ENCODE data around the gene KRT78. TPM values are rescaled to one million over a fixed set of nuclear protein-coding genes. Genes with fewer than 3 reads are reported as not detected.

KRT78 gene
- total RNA-seq, 2 experiments from 2014 or later, result not detected

GRCh38 chr12:52822771-52823510 is 25.9 kb downstream of the KRT78 start:
- no peaks in the 10 kb centered on the region for H3K9me3 ChIP-seq (ENCODE audit: control insufficient read depth in 1 of 2, insufficient read depth in 1 of 2, low read length in 2 of 2)
- Mint-ChIP-seq H3K9me3 (no peaks in the 10 kb centered on the region), H3K36me3 (ENCODE audit: low read depth) (no peaks in the 10 kb centered on the region), H3K4me1 (ENCODE audit: low read depth) (peaks cover 5% of the 10 kb centered on the region), H3K27me3 (no peaks in the 10 kb centered on the region), H3K27ac (no peak overlapping the region), H3K4me3 (no peak overlapping the region)
- intact Hi-C loops (cut with DNase I, micrococcal nuclease), result no loop called here
- TF ChIP-seq CTCF (IDR thresholded peaks at IDR 0.05), result no peak
- ATAC-seq (ENCODE audit: poor library complexity), result no peak
- H3K36me3 ChIP-seq (ENCODE audit: insufficient read depth, low read length), result no peaks in the 10 kb centered on the region
- no peak overlapping the region for H3K4me3 ChIP-seq (ENCODE audit: low read length)
- no peak overlapping the region for H3K27ac ChIP-seq (ENCODE audit: low read depth in 1 of 2, low read length in 2 of 2)
- H3K27me3 ChIP-seq (ENCODE audit: control insufficient read depth in 1 of 2, insufficient read depth in 2 of 2, low read length in 2 of 2), result peaks cover 0 to 3% of the 10 kb centered on the region in 2 experiments
- no peak for DNase-seq
- CTCF ChIA-PET, result no interaction called here
- POLR2A ChIA-PET, result no interaction called here
- peaks cover 5% of the 10 kb centered on the region for H3K4me1 ChIP-seq (ENCODE audit: insufficient read depth, low read length)

- Mint-ChIP-seq H3K4me1 (ENCODE audit: low read depth) (peaks cover 13% of the 10 kb centered on the region), H3K27ac (no peak overlapping the region), H3K27me3 (no peaks in the 10 kb centered on the region), H3K9me3 (no peaks in the 10 kb centered on the region), H3K36me3 (ENCODE audit: low read depth) (no peaks in the 10 kb centered on the region), H3K4me3 (no peak overlapping the region)
- no peak for TF ChIP-seq CTCF (IDR thresholded peaks at IDR 0.05)
- POLR2A ChIA-PET, result no interaction called here
- intact Hi-C loops (cut with DNase I, micrococcal nuclease), result no loop called here
- H3K36me3 ChIP-seq (ENCODE audit: insufficient read depth, low read length), result no peaks in the 10 kb centered on the region
- no peaks in the 10 kb centered on the region for H3K9me3 ChIP-seq (ENCODE audit: control insufficient read depth in 1 of 2, insufficient read depth in 1 of 2, low read length in 2 of 2)
- ATAC-seq (ENCODE audit: poor library complexity), result no peak
- peaks cover 0 to 3% of the 10 kb centered on the region in 2 experiments for H3K27me3 ChIP-seq (ENCODE audit: control insufficient read depth in 1 of 2, insufficient read depth in 2 of 2, low read length in 2 of 2)
- H3K4me3 ChIP-seq (ENCODE audit: low read length), result no peak overlapping the region
- CTCF ChIA-PET, result no interaction called here
- DNase-seq, result no peak
- H3K27ac ChIP-seq (ENCODE audit: low read depth in 1 of 2, low read length in 2 of 2), result no peak overlapping the region
- H3K4me1 ChIP-seq (ENCODE audit: insufficient read depth, low read length), result peaks cover 5% of the 10 kb centered on the region
These were observed 26.8 kb downstream of the KRT78 start for GRCh38 chr12:52821826-52822660.

GRCh38 chr12:52821071-52821730 is 27.6 kb downstream of the KRT78 start:
- Mint-ChIP-seq H3K4me3 (no peak overlapping the region), H3K27ac (no peak overlapping the region), H3K27me3 (no peaks in the 10 kb centered on the region), H3K36me3 (ENCODE audit: low read depth) (no peaks in the 10 kb centered on the region), H3K9me3 (no peaks in the 10 kb centered on the region), H3K4me1 (ENCODE audit: low read depth) (peaks cover 13% of the 10 kb centered on the region)
- ATAC-seq (ENCODE audit: poor library complexity) (no peak), DNase-seq (no peak)
- Histone ChIP-seq H3K27ac (ENCODE audit: low read depth in 1 of 2, low read length in 2 of 2) (no peak overlapping the region), H3K4me1 (ENCODE audit: insufficient read depth, low read length) (peaks cover 5% of the 10 kb centered on the region), H3K36me3 (ENCODE audit: insufficient read depth, low read length) (no peaks in the 10 kb centered on the region), H3K4me3 (ENCODE audit: low read length) (no peak overlapping the region), H3K27me3 (ENCODE audit: control insufficient read depth in 1 of 2, insufficient read depth in 2 of 2, low read length in 2 of 2) (peaks cover 0 to 3% of the 10 kb centered on the region in 2 experiments), H3K9me3 (ENCODE audit: control insufficient read depth in 1 of 2, insufficient read depth in 1 of 2, low read length in 2 of 2) (no peaks in the 10 kb centered on the region)
- CTCF ChIA-PET, result no interaction called here
- no peak for TF ChIP-seq CTCF (IDR thresholded peaks at IDR 0.05)
- intact Hi-C loops (cut with DNase I, micrococcal nuclease), result no loop called here
- POLR2A ChIA-PET, result no interaction called here

Data from CD4-positive, alpha-beta T cell (primary cell).